Activated T-helper 1 cell treated with anti-CD3 and anti-CD28 coated beads, Interleukin-2, amount 50 U/mL, for 16 hours (primary cell): ENCODE data around the gene TSPAN11.

Experiments used
- DNase-seq, 2 donors: peaks; one replicate each; pipeline ENCODE4 v3.0.0-alpha.2; 2020; ENCODE audit warnings: low read depth in 1 of 2, low spot score in 1 of 2

Gene TSPAN11

GRCh38 chr12:30959110-30959710 lies 32.7 kb downstream of the TSPAN11 start:
- DNase-seq: no peak

DNA sequence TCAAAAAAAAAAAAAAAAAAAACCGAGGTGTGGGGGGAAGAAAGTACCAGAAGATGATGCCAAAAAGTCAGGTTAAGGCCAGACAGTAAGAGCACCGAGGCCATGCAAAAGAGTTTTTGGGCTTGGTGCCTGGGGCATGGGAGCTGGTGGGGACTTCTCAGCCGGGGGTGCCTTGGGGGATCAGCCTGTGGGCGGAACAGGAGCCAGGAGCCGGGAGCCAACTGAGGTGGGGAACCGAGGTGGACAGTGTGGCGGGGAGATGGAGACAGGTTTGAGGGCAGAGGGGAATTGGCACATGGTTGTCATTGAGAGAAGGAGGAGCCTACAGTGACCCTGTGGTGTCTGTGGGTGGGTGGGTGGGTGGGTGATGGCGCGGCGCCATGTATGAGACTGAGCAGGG lies 33.2 kb downstream of the TSPAN11 start:
- DNase-seq: no peak

GRCh38 chr12:30961030-30961429 lies 34.5 kb downstream of the TSPAN11 start:
- DNase-seq: no peak

- DNase-seq: no peak
Measured at GRCh38 chr12:30962047-30962446, 35.5 kb downstream of the TSPAN11 start.

- DNase-seq: no peak
Measured at GRCh38 chr12:30963709-30964564, 37.4 kb downstream of the TSPAN11 start.

DNA sequence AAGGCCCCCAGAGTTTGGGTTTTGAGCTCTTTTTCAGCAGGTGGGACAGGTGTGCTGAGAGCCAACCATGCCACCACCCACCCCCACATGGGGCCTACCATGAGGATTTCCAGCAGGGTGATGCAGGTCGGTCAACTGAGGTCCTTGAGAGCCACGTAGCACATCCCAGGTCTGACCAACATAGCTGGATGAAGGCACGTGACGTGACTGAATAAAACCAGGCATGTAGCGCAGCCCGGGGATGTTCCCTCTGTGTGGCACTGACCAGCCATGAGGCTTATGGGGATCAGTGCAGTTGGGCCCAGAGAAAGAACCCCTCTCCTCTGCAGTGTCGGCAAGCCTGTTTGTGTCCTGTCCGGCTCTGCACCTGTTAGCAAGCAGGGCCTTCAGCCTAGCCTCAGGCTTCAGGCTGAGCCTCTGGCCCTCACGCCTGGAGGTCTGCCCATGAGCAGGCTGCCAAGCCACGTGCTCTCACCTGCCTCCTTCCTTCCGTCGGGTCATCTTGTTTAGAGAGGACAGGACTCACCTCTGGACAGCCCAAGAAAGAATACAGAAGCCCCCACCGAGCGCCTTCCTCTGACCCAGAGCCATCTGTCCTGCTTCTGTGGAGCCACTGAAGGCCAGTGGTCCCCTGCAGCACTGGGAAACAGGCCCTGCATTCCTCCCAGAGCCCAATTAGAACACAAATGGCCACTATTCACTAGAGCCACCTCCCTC lies 38.5 kb downstream of the TSPAN11 start:
- no peak for DNase-seq

DNA sequence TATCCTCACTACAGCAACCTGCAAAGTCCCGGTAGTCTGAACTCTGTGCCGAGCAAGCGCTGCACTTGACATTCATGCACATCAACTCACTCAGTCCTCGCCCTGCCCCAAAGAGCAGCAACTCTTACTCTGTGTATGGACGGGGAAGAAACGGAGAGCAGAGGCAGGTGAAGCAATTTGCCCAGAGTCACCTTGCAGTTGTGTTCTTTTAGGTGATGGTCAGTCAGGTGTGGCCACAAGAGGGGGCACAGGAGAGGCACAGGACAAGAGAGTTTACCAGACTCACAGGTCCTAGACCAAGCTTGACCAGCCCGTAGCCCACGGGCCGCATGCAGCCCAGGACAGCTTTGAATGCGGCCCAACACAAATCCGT lies 39.1 kb downstream of the TSPAN11 start:
- DNase-seq: no peak

DNA sequence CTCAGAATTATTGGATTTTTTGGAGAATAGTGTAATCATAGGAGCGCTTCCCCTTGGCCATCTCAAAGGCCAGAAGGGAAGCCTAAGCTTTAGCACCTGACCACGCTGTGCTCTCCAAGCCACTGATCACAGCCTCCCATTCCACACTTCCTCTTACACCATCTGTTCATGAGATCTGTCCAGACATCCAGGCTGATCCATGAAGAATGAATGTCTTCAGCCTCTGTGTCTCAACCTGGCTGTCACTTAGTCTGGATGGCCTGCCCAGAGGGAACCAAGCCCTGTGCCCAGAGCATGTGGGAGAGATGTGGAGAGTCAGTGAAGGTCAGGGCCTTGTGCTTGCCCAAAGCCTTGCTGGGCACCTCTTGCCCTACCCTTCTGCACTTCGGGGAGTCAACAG lies 40.5 kb downstream of the TSPAN11 start:
- no peak for DNase-seq

DNA sequence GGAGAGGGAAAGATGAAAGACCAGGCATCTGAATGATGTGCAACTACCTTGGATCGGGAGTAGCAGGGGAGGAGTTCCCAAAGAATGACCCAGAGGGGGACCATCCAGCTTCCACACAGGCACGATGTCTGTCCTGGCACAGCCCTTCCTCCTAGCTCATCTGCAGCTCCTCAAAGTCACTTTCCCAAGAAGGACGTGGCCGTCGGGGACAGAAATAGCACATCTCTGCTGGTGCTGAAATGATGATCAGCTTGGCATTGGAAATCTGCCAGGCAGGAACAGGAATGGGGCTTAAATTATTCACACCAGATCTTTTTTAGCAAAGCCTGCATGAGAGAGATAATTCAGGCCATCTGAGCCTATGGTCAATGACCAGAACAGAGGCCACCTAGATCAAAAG lies 41.7 kb downstream of the TSPAN11 start:
- DNase-seq: no peak

GRCh38 chr12:30969006-30969405 lies 42.5 kb downstream of the TSPAN11 start:
- no peak for DNase-seq

- DNase-seq: no peak
Measured at GRCh38 chr12:30969606-30970395, 43.3 kb downstream of the TSPAN11 start.

DNA sequence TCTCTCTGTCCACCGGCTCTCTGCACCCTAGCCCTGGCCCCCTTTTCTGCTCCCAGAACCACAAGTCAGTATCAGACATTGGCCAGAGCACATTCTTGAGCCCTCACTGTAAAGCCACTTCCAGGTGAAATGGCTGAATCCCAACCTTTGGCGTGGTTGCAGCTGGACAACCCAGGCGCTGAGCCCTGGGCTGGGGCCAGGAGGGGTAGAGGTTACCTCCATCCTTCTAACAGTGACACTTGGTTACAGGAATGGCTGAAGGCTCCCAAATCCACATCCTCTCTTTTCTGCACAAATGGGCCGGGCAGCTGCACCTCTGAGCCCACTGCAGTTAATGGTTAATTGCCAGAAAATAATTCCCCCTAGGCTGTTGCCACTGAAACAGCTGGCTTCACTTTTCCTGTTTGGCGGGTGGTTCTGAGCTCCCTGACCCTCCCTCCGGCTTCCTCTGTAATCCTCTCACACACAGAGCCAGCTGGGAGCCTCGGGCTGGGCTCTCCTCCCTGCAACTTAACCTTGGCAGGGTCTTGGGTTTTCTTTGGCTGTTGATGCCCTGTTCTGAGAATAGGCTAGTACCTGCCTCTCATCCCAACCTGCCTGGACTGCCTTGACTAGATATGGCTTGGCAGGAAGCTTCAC lies 44.1 kb downstream of the TSPAN11 start:
- DNase-seq: no peak

DNA sequence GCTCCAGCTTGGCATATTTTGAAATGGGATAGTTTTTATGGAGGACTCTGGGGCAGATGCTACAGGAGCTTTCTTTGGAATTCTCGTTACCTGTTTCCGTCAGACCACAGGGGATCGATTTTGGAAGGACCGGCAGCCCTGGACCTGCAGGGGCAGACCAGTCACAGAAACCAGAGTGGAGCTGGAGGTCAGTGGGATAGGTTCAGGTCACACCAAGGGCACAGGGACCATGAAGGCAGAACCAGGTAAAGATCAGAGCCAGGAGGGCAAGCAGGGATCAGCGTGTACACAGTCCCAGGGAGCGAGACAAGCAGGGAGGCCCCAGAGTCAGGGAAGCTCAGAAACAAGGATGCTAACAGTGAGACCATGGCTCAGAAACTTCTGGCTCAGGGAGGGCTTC lies 45.5 kb downstream of the TSPAN11 start:
- DNase-seq: no peak

DNA sequence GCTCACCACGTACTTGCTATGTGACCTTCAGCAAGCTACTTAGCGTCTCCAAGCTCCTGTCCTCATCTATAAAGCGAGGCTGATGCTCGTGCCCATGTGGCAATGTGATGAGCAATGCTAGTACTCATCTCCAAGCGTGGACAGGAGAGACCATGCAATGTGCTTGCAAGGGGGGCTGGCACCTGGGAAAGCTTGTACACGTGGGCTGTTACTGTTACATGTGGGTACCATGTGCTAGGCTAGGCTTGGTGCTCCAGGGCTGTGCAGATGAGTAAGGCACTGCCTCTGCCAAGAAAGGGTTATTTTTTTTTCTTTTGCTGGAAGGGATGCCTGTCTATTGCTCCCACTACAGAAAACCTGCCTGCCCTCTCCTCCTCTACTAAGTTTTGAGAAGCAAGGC lies 46.6 kb downstream of the TSPAN11 start:
- DNase-seq: no peak

DNA sequence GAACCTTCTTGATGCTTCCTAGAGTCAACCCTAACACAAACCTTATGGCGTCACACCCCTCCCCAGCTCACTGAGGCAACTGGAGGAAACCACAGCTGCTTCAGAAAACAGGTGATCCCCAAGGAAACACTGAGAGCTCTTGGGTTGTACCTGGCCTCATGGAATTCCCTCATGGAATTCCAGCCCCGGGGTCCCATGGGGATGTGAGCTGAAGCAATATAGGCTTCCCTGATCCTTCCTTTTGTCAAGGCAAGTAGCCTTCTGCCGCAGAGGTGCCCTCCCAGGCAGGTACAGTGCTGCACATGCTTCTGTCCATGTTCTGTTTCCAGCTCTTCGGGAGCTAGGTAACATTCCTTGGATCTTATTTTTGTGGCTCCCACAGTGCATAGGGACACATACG lies 47.3 kb downstream of the TSPAN11 start:
- DNase-seq: no peak

GRCh38 chr12:30974746-30975500 lies 48.4 kb downstream of the TSPAN11 start:
- DNase-seq: no peak

- no peak for DNase-seq
Measured at GRCh38 chr12:30975581-30975980, 49.0 kb downstream of the TSPAN11 start.

DNA sequence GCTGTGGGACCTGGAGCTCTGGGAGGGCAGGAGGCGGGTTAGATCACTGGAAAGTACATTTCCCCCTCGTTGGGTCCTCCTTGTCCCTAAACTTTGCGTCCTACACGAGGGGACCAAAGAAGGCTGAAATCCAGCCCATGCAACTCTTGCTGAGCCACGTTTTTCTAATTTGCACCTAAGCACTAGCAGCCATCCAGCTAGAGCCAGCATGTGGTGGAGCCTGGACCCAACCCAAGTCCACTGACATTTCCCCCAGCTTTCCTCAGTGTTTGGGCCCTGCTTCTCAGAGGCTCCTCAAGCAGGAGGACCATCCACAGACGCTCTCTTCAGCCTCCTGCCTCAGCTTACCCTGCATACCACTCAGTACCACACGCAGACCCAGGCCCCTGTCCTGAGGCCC lies 49.7 kb downstream of the TSPAN11 start:
- DNase-seq: no peak

- DNase-seq: no peak
Measured at GRCh38 chr12:30977124-30977523, 50.6 kb downstream of the TSPAN11 start.
